Stimulated activated CD8-positive, alpha-beta memory T cell treated with anti-CD3 and anti-CD28 coated beads, Interleukin-4, amount 100 ng/mL, for 48 hours (primary cell): ENCODE data around the gene RYR1.

Experiments used
- DNase-seq: peaks from one replicate; pipeline ENCODE4 v3.0.0-alpha.2; 2020

RYR1 gene

DNA sequence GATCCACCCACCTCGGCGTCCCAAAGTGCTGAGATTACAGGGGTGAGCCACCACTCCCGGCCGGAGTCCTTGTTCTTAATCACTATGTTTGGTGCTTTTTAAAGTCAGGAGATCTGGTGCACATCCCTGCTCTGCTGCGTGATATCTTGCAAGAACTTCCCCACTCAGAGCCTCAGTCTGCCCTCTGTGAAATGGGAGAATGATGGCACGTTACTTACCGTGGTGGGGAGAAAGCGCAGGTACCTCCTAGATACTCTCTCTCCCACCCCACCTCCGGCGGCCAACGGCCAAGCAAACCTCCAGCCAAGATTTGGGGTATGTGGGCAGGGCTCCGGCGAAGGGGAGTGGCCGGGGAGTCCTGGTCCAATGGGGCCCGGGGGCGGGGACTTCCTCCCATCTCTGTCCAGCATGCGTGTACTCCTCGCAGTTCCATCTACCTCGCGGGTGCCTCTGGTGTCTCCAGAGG is at the start of gene RYR1:
Gene RYR1, plus strand, starts transcription at position 424 of the 466 bp plus-strand sequence. CDS start 139 bp downstream, outside the sequence.
- peak; percentile 79 for DNase-seq

DNA sequence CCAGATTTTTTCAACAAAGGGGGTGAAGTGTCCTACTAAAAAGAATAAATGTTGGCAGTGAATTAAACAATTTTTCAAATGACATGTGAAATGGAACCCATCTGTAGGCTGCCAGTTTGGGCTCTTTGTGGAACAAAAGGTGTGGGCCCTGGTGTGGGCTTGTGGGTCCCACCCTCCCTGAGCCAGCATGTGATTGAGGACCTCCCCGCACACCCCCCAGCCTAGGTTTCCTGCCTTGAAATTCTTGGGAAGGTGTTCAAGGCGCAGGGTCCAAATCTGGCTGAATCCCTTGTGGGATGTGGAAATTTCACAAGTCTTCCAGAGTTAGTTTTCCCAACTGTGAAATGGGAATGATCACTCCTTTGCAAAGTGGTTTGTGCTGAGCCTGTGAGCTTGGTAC is 49.7 kb upstream of the RYR1 start:
- no peak for DNase-seq

DNA sequence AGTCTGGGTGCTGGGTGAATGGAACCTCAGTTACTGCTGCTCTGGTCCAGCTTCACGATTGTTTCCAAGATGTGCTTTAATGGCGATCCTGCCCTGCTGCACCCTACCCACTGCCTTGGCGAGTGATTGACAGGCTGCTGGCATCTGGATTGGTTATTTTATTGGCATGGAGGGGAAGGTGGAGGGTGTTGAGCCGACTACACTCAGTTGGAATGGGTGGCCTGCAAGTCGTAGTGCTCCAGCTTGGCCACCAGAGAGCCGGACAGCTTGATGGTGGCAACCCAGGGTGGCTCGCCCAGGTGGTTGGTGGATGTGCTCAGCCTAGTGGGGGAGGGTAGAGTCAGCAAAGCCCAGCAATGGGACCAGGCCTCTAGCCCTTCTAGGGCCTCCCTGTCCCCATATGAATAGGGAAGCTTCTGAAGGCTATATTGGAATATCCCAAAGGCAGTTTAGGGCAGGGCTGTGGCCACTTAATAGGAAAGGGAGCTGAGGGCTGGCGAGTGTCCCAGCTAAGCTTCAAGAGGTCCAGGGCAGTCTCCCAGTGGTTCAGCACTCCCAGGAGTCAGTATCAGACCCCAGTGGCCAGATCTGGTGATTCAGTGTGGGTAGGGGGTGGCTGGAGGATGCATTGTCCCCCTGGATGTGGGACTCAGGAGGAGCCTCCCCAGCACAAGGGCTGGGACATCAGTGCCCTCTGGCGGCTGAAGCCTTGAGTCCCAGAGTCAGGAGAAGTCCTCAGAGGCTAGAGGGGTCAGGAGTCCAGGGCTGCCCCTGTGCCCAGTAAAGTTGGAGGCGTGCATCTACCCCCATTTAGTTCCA is 49.1 kb upstream of the RYR1 start:
- no peak for DNase-seq

DNA sequence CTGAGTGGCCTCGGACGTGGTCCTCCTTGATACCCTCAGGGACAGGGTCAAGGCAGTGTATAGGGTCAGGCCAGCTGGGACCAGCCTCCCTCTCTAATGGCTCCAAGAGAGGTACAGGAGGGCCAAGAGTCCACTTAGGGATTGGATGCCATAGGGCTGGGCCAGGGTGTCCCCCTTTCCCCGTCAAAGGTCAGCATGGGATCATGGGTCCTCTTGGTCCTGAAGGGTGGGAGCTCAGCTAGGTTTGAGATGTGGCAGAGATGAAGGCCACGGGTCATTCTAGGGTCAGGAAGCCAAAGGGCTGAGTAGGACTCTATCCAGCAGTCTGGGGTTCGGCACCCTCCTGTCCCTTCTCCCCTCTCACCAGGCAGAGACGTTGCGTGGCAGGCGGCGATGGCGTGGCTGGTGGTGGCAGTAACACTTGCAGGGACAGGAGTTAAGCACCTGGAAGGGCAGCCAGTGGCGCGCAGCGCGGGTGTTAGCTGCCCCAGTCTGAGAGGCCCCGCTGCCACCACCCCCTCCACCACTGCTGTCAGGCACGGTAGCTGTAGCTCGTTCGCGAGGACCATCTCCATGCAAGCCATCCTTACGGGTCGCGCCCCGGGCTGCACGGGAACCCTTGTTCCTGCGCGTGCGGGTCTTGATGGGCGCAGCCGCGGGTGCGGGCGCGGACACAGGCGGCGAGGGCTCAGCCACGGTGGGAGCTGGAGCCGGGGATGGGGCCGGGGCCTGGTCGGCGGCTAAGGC is 48.3 kb upstream of the RYR1 start:
- DNase-seq, result no peak

DNA sequence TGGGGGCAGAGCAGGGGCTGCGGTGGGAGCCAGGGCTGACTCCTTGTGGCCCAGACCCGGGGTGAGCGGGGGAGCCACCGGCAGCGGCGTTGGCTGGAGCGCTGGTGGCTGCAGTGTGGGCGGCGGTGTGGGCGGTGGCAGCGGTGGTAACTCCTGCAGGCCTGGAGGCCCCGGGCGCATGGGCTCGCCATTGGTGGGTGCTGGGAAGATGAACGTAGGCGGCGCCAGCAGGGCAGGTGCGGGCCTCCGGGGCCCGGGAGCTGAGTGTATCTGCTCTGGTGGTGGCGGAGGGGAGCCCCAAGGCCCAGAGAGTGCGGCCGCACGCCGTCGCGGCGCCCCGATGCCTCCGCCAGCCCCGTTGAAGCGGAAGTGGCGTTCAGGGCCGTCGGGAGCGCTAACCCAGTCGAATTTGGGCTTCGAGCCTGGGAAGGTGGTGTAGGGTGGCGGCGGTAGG is 47.7 kb upstream of the RYR1 start:
- peak; percentile 36 for DNase-seq

DNA sequence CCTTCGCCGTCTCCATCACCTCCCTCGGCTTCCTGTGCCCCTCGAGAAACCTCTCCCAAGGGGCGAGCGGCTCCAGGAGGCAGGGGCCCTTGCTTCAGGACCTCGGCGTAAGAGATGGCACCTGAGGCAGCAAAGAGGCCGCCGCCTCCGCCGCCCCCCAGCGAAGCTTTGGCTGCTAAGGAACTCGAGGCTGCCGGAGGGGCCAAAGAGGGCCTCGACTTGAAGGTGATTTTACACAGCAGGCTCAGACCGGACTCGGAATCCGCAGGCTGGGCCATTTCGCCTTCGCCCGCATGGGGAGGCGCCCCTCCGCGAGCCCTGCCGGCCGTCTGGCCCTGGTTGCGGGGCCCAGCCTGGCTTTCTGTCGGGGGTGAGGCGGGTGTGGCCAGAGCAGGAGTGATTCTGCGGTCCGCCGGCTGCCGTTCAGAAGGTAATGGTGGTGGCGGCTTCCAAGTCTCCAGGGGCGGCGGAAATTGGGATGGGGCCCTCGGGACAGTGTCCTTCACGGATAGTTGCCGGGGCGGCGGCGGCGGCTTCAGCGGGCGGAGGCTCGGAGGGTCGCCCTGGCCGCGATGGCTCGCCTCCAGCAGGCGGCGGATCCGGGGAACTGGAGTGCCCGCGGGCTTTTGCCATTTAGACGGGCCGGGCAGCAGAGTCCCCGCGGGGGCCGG is 47.1 kb upstream of the RYR1 start:
- no peak for DNase-seq

DNA sequence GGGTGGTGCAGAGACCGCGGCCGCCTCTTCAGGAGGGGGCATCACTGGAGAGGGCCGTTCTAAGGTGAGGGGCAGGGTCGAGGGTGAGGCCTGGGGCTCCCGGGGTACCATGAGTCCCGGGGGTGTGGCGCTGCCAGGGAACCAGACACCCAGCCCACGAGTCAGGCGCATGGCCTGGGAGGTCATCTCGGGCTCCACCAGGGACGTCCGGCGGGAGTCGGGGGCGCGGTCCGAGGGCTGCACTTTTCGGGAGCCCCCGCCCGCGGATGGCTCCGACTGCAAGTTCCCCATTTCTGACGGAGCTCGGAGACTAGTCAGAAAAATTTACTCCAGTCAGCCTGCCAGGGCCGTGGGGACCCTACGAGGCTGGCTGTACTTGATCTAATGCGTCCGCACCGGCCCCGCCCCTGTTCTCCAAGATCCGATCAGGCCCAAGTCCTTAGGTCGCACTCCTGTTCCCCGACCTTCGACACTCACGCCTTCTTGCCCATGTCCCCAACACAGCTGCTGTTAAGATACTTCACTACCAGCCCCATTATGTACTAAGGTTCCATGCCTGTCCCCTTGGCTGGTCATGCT is 46.4 kb upstream of the RYR1 start:
- DNase-seq, result no peak

DNA sequence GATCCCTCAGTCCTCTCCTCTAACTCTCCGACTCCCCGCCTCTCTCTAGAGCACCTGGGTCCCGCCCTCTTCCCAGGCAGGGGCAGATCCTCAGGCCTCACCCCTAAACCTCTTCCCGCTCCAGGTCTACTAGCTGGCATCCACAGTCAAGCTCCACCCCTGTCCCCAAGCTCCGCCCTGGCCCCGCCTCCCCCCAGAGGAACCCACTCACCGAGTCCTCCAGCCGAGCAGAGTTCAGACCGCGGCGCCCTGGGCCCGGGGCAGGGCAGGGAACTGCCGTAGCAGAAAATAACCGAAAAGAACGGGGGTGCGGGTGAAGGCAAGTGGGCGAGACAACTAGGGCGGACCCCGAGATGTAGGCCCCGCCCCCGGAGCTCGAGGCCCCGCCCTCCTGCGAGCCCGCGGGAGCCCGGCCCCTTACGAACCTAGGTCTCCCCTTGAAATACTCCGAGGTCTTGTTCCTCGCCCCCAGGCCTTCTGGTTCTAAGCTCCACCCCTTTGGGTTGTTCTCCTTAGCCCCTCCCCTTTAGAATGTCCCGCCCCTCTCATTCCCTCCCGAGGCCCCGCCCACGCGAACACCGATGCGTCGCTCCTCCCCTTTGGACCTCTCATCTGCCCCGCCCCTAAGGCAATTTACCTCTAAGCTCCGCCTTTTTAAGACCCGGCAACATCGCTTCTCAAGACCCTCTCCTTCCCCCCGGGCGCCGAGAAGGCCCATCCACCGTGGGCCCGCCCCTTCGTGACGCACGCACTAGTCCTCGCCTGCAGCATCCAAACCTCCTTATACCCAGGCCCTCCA is 45.7 kb upstream of the RYR1 start, which contains the start of gene GGN:
Gene GGN, minus strand, starts transcription at position 485 of the 799 bp plus-strand sequence. CDS start 773 bp downstream, outside the sequence.
- peak; percentile 93 for DNase-seq

DNA sequence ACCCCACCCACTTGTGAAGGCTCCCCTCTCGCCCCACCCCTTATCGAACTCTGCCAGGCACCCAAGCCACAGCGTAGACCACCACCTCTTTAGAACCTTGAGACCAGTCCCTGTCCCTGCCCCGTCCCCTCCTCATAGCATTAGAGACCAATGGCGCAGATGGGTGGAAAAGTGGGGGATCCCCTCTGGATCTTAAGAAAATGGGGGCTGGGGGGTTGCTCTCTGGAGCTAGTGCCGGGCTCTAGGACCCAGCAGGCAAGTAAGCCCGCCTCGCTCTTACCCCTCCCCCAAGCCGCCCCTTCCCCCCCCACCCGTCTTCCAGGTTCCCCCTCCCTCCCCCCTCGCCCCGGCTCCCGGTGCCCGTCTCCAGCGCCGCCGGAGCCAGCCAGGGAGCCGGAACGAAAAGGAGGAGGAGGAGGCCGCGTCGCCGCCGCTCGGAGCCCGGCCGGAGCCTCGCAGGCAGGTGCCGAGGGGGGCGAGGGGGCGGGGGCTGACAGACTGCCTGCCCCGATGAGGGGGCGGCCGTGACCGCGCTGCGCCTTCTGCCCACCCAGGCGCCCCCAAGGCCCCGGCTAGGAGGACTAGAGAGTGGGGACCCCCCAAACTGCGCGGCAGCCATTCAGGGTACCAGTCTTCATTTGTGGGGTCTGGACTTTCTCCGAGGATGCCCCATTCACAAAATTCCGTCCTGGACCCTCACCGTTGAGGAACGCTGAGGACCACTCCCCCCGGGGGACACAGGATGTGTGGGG is 45.0 kb upstream of the RYR1 start, which contains the start of gene SPRED3:
Gene SPRED3, plus strand, starts transcription at position 349 of the 752 bp plus-strand sequence. CDS start 1,606 bp downstream, outside the sequence.
- no peak for DNase-seq

DNA sequence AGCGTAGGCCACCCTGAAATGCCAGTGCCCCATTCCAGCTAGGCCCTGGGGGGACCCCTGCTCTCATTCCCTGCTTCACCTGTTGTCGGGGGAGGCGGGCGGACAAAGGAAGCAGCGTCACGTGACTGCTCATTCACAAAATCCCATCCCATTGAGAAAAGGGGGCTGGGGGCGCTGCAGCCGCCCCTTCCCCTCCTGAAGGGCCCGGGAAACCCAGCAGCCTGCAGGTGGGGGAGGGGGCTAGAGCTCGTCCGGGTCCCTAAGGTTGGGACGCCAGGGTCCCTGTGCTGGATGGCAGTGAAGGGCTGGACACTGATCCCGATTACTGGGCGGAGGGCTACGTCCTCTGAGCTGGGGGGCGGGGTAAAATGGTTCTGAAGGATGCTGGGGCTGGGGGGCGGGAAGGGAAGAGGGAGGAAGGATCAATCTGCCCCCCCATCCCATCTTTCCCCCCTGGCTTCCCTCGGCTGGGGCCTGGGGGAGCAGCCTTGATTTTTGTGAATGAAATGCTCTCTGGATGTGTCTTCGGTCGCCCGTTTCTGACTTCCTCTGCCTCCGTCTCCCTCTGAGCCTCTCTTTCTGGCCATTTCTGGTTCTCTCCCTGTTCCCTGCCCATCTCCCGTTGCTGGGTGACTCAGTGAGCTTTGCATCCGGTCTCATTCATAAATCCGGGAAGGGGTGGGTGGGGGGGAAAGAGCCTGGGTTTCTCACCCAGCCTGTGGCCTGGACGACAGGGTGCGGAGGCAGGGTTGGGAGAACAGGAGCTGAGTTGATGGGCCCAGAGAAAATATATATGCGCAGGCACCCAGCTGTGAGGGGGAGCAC is 44.2 kb upstream of the RYR1 start:
- no peak for DNase-seq

DNA sequence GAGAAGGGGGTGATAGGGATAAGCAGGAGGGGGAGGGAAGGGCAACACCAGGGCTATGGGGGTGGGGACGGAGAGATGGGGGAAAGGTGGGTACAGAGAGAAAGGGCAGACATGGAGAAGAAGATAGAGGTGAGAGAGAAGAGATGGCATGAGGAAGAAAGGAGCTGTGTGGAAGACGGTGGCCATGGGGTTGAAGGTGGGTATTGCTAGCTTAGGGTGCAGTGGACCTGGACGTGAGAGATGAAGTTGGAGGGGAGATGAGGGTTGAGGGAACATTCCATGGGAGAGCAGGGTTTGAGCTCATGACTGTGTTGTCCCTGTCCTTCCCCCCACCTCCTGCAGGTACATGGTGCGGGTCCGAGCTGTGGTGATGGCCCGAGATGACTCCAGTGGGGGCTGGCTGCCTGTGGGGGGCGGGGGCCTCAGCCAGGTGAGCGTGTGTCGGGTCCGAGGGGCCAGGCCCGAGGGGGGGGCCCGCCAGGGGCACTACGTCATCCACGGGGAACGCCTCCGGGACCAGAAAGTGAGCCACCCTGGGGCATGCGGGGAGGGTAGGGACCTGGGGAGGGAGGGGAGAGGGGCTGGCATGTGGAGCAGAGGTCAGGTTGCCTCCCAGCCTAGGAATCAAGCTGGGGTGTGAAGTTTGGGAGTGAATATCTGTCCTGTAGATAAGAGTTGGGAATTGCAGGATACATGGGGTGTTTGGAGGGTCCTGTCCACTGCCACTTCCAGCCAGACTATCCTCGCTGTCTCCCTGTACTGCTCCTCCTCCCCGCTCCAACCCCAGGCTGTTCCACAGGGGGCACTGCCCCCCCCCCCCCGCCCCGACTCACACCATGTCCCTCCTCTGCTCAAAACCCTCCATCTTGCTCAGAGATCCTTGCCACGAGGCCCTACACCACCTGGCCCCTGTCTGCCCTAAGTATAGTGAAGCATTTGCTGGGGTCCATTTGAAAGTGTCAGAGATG is 43.2 kb upstream of the RYR1 start:
- DNase-seq, result no peak

DNA sequence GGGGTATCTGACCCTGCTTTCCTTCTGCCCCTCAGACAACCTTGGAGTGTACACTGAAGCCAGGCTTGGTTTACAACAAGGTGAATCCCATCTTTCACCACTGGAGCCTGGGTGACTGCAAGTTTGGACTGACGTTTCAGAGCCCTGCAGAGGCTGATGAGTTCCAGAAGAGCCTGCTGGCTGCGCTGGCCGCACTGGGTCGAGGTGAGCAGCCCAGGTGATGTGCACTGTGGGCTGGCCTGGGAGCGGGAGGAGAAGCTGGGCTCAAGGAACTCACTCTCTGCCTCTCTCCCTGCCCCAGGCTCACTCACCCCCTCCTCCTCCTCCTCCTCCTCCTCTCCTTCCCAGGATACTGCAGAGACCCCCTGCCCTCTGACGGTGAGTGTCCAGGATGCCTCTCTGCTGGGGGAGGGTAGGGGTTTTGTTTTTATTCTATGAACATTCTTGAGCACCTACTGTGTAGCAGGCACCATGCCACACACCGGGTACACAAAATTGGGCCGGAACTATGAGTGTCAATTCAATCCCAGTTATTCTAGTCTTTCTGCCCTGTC is 41.5 kb upstream of the RYR1 start:
- no peak for DNase-seq

DNA sequence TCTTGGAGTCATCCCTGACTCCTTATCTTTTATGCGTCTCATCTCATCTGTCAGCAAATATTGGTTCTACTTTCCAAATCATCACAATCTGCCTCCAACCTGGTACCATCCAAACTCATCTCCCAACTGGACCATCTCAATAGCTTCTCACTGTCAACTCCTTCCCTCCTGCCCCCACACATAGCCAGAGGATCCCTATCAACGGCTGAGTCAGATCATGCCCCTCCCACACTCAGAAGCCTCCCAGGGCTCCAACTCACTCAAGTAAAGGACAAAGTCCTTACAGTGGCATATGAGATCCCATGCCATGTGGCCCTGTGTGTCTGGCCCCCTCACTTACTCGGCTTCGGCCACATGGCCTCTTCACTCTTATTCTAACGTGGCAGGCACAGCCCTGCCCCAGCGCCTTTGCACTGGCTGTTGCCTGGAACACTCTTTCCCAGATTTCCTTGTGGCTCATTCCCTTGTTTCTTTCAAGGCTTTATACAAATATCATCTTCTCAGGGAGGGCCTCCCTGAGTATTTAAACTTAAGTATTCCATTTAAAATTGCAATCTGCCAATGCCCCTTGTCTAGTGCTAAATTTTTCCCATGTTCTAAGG is 40.7 kb upstream of the RYR1 start:
- DNase-seq, result peak; percentile 40

DNA sequence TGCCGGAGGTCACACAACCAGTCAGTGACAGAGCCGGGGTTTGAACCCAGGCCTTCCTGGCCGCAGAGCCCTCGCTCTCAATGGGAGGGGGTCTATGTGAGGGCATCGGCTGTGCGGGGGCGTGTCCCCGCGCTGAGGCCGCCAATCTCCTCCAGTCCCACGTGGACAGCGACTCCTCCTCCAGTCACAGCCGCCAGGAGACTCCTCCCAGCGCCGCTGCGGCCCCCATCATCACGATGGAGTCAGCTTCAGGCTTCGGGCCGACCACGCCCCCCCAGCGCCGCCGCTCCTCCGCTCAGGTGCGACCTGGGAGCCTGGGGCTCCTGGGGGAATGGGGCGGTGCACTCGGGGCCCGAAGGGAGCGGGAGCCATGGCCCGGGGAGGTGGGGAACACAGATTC is 39.0 kb upstream of the RYR1 start:
- DNase-seq, result peak; percentile 86

DNA sequence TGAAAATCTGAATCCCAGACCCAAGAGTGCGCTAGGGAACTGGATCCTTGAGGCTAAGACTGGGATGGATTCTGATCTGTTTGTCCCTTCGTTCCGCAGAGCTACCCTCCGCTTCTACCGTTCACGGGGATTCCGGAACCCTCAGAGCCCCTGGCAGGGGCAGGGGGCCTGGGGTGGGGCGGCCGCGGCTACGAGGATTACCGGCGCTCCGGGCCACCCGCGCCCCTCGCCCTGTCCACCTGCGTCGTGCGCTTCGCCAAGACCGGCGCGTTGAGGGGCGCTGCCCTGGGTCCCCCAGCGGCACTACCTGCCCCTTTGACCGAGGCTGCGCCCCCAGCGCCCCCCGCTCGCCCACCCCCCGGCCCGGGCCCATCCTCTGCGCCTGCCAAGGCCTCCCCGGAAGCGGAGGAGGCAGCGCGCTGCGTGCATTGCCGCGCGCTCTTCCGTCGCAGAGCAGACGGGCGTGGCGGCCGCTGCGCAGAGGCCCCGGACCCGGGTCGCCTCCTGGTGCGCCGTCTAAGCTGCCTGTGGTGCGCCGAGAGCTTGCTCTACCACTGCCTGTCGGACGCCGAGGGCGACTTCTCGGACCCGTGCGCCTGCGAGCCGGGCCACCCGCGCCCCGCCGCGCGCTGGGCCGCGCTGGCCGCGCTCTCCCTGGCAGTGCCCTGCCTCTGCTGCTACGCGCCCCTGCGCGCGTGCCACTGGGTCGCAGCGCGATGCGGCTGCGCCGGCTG is 37.9 kb upstream of the RYR1 start:
- DNase-seq, result peak; percentile 64

DNA sequence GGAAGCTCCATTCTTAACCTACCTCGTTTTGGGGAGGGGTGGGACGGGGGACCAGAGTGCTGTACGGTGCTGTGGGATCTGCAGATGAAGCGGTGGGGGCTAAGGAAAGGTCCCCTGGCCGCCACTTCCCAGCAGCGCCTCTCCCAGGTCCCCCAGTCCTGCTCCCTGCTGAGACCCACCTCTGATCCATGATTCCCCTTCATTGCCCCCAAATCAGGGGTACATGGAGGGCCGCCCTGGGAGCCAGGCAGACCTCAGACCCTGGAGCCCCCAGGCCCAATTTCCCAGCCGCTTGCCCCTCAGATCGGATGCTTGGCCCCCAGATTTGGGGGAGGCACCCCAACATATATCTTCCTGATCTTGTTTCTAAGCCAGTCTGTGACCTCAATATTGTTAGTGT is 34.4 kb upstream of the RYR1 start:
- DNase-seq, result no peak

DNA sequence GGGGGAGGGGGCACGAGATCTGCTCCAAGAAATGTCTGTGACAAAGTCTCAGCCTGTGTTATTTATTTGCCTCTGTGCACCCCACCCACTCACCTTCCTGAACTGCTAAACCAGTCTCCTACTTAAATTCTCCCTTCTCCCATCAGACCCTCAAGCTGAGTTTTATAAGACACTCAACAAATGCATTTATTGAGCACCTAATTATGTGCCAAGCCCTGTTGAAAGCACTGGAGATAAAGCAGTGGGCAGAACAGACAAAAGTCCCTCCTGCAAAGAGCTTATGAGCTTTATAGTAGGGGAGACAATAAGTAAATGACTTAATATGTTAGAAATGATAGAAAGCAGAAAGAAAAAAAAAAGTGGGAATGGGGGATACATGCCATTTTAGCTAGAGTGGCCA is 34.0 kb upstream of the RYR1 start:
- no peak for DNase-seq
